HL-60 (cell line): ENCODE results near the gene FAR1.

Experiments
- DNase-seq, 2 experiments: peaks; one replicate each; pipeline ENCODE4 v3.0.0-alpha.2; 2010 to 2020; ENCODE audit warnings: low read depth in 1 of 2, low spot score in 1 of 2
- H3K27ac ChIP-seq: fragments of 250-450 bp; sonication (Bioruptor Pico); replicated peaks from 2 replicates; pipeline ENCODE4 v1.5.1; 2020; ENCODE audit warnings: mild to moderate bottlenecking, moderate library complexity
- H3K27me3 ChIP-seq: fragments of 250-450 bp; sonication (Bioruptor Pico); 2 replicates; pipeline ENCODE4 v1.5.1; 2021; ENCODE audit warnings: mild to moderate bottlenecking, moderate library complexity; ENCODE audit not compliant: insufficient read depth, poor library complexity, severe bottlenecking
- H3K4me3 ChIP-seq: replicated peaks from 2 replicates; pipeline ENCODE4 v1.5.1; 2011; ENCODE audit warnings: mild to moderate bottlenecking, control low read depth, low read length; ENCODE audit not compliant: insufficient read depth
- CTCF ChIP-seq: IDR thresholded peaks from one replicate; pipeline ENCODE4 v1.5.1; 2011; ENCODE audit warnings: low read length, control low read depth, inconsistent platforms; ENCODE audit not compliant: insufficient read depth
- GABPA ChIP-seq: IDR thresholded peaks from 2 replicates; pipeline ENCODE4 v1.6.1; 2012; ENCODE audit warnings: low read depth
- POLR2AphosphoS5 ChIP-seq: IDR thresholded peaks from 2 replicates; pipeline ENCODE4 v1.6.1; 2012; ENCODE audit warnings: low read depth
- REST ChIP-seq: IDR thresholded peaks from 2 replicates; pipeline ENCODE4 v1.6.1; 2012; ENCODE audit warnings: low read depth; ENCODE audit not compliant: insufficient replicate concordance
- SPI1 ChIP-seq: IDR thresholded peaks from 2 replicates; pipeline ENCODE4 v1.6.1; 2012; ENCODE audit warnings: low read depth, mild to moderate bottlenecking, borderline replicate concordance

The FAR1 gene

GRCh38 chr11:13697710-13698109 is 29.2 kb downstream of the FAR1 start:
- Histone ChIP-seq H3K4me3 (no peak overlapping the region), H3K27me3 (no peaks in the 10 kb centered on the region), H3K27ac (no peak overlapping the region)
- TF ChIP-seq POLR2AphosphoS5 (no peak), GABPA (no peak), SPI1 (no peak), REST (no peak), CTCF (no peak)
- no peak for DNase-seq

- TF ChIP-seq SPI1 (no peak), GABPA (no peak), REST (no peak), POLR2AphosphoS5 (no peak), CTCF (no peak)
- DNase-seq, result no peak
- Histone ChIP-seq H3K27me3 (no peaks in the 10 kb centered on the region), H3K4me3 (no peak overlapping the region), H3K27ac (no peak overlapping the region)
These were observed 29.7 kb downstream of the FAR1 start for GRCh38 chr11:13698132-13698531.

- Histone ChIP-seq H3K27ac (no peak overlapping the region; the same call in 1 of the 2 replicates), H3K4me3 (no peak overlapping the region), H3K27me3 (no peaks in the 10 kb centered on the region)
- DNase-seq, result no peak
- TF ChIP-seq GABPA (no peak), POLR2AphosphoS5 (no peak), CTCF (no peak), SPI1 (no peak), REST (no peak)
These were observed 30.6 kb downstream of the FAR1 start for GRCh38 chr11:13699041-13699440.
